IMR-90 (cell line): ENCODE measurements around the gene TMPRSS2. TPM values are rescaled to one million over a fixed set of nuclear protein-coding genes. Genes with fewer than 3 reads are reported as not detected.

Experiments
- ATAC-seq: fragments of 200-7000 bp; cut with Tn5 transposase; 2 replicates; pipeline ENCODE4 v1.9.1; 2020; ENCODE audit warnings: low read depth, mild to moderate bottlenecking, moderate library complexity
- Bru-seq: library from RNA; stranded (reverse); fragments of 400-500 nt; gene quantifications from one replicate; lab custom pipeline; 2021; lab: Mats Ljungman, UMichigan
- BruChase-seq, 2 experiments: library from RNA; stranded (reverse); fragments of 400-500 nt; gene quantifications; one replicate each; lab custom pipeline; 2021; lab: Mats Ljungman, UMichigan
- BruUV-seq: library from RNA; stranded (reverse); fragments of 400-500 nt; replicated peaks from 2 replicates; lab custom pipeline; 2021; lab: Mats Ljungman, UMichigan
- CTCF ChIA-PET: fragments of 300-600 bp; formaldehyde crosslinking; extraction: SDS; loops from one replicate; lab custom pipeline; 2021; ENCODE audit warnings: antibody characterized with exemption; lab: Yijun Ruan, JAX
- POLR2A ChIA-PET: fragments of 300-600 bp; sonication (Branson Sonifier 250); formaldehyde crosslinking; loops from one replicate; lab custom pipeline; 2022; ENCODE audit warnings: antibody characterized with exemption; ENCODE audit not compliant: unreplicated experiment; lab: Charles Lee
- DNase-seq: peaks from one replicate; pipeline ENCODE4 v3.0.0; 2013
- H2AFZ ChIP-seq: replicated peaks from 2 replicates; pipeline ENCODE3; 2013; ENCODE audit warnings: low read length, mild to moderate bottlenecking; ENCODE audit not compliant: poor library complexity
- H2AK5ac ChIP-seq: 2 replicates; pipeline ENCODE4 v1.6.1; 2013; ENCODE audit warnings: low read depth, low read length, inconsistent platforms
- H2AK9ac ChIP-seq: replicated peaks from 2 replicates; pipeline ENCODE3; 2013; ENCODE audit warnings: mild to moderate bottlenecking, low read depth, low read length, moderate library complexity; ENCODE audit not compliant: poor library complexity
- H2BK120ac ChIP-seq: 2 replicates; pipeline ENCODE4 v1.6.1; 2013; ENCODE audit warnings: low read depth, low read length, inconsistent platforms
- H2BK15ac ChIP-seq: 3 replicates; pipeline ENCODE4 v1.6.1; 2013; ENCODE audit warnings: low read depth, low read length, inconsistent platforms
- H2BK20ac ChIP-seq: 2 replicates; pipeline ENCODE4 v1.6.1; 2013; ENCODE audit warnings: low read depth, mild to moderate bottlenecking, inconsistent platforms, low read length, moderate library complexity
- H2BK5ac ChIP-seq: 2 replicates; pipeline ENCODE4 v1.6.1; 2013; ENCODE audit warnings: mild to moderate bottlenecking, low read depth, low read length, inconsistent platforms; ENCODE audit not compliant: poor library complexity, severe bottlenecking
- H3K14ac ChIP-seq: replicated peaks from 2 replicates; pipeline ENCODE4 v1.6.1; 2013; ENCODE audit warnings: low read depth, low read length, inconsistent platforms
- H3K18ac ChIP-seq: 2 replicates; pipeline ENCODE4 v1.6.1; 2013; ENCODE audit warnings: low read depth, low read length, control low read depth
- H3K23ac ChIP-seq: 2 replicates; pipeline ENCODE4 v1.6.1; 2013; ENCODE audit warnings: low read depth, low read length, inconsistent platforms
- H3K27ac ChIP-seq: 2 replicates; pipeline ENCODE4 v1.5.1; 2013; ENCODE audit warnings: mild to moderate bottlenecking, control low read depth, low read length; ENCODE audit not compliant: insufficient read depth
- H3K27me3 ChIP-seq: 2 replicates; pipeline ENCODE4 v1.6.1; 2013; ENCODE audit warnings: low read length; ENCODE audit not compliant: control insufficient read depth, insufficient read depth
- H3K36me3 ChIP-seq: 2 replicates; pipeline ENCODE4 v1.6.1; 2013; ENCODE audit warnings: low read length, mixed read lengths; ENCODE audit not compliant: control insufficient read depth, insufficient read depth
- H3K4ac ChIP-seq: 2 replicates; pipeline ENCODE4 v1.6.1; 2013; ENCODE audit warnings: low read depth, low read length, inconsistent platforms
- H3K4me1 ChIP-seq: 2 replicates; pipeline ENCODE4 v1.6.1; 2013; ENCODE audit warnings: low read length, mixed read lengths; ENCODE audit not compliant: control insufficient read depth, insufficient read depth
- H3K4me2 ChIP-seq: 2 replicates; pipeline ENCODE4 v1.6.1; 2013; ENCODE audit warnings: low read depth, mild to moderate bottlenecking, control low read depth, low read length, moderate library complexity
- H3K4me3 ChIP-seq: 2 replicates; pipeline ENCODE4 v1.5.1; 2013; ENCODE audit warnings: low read depth, mild to moderate bottlenecking, control low read depth, low read length, moderate library complexity; ENCODE audit not compliant: insufficient read depth
- H3K56ac ChIP-seq: 2 replicates; pipeline ENCODE4 v1.6.1; 2013; ENCODE audit warnings: low read length, inconsistent platforms; ENCODE audit not compliant: insufficient read depth; ENCODE audit errors: extremely low read depth
- H3K79me1 ChIP-seq, 2 experiments: 2 replicates each; pipeline ENCODE4 v1.6.1; 2013; ENCODE audit warnings: low read length in 2 of 2, inconsistent platforms in 1 of 2, low read depth in 1 of 2
- H3K9ac ChIP-seq: 2 replicates; pipeline ENCODE4 v1.6.1; 2013; ENCODE audit warnings: low read depth, low read length, control low read depth
- H3K9me1 ChIP-seq: 2 replicates; pipeline ENCODE4 v1.6.1; 2013; ENCODE audit warnings: low read length, inconsistent platforms; ENCODE audit not compliant: insufficient read depth
- H3K9me3 ChIP-seq: 2 replicates; pipeline ENCODE4 v1.6.1; 2013; ENCODE audit warnings: low read length; ENCODE audit not compliant: control insufficient read depth, insufficient read depth
- H4K20me1 ChIP-seq: 2 replicates; pipeline ENCODE4 v1.6.1; 2013; ENCODE audit warnings: low read length, inconsistent platforms; ENCODE audit not compliant: insufficient read depth
- H4K5ac ChIP-seq: 2 replicates; pipeline ENCODE4 v1.6.1; 2013; ENCODE audit warnings: mild to moderate bottlenecking, low read depth, low read length, control low read depth
- H4K8ac ChIP-seq, 2 experiments: 2 replicates each; pipeline ENCODE4 v1.6.1; 2013; ENCODE audit warnings: low read depth in 2 of 2, low read length in 2 of 2, control low read depth in 1 of 2, inconsistent platforms in 1 of 2
- H4K91ac ChIP-seq: 2 replicates; pipeline ENCODE4 v1.6.1; 2013; ENCODE audit warnings: low read depth, low read length, inconsistent platforms; ENCODE audit not compliant: insufficient read depth
- FOS ChIP-seq: fragments of 150-350 bp; IDR thresholded peaks from 2 replicates; pipeline ENCODE4 v1.6.1; 2016; ENCODE audit warnings: low read depth, low read length
- MXI1 ChIP-seq: IDR thresholded peaks from 2 replicates; pipeline ENCODE4 v1.6.1; 2012; ENCODE audit warnings: low read depth, mild to moderate bottlenecking, low read length, moderate library complexity, borderline replicate concordance
- NFE2L2 ChIP-seq: fragments of 150-350 bp; IDR thresholded peaks from 2 replicates; pipeline ENCODE4 v1.6.1; 2016; ENCODE audit warnings: low read depth, mild to moderate bottlenecking, low read length
- RAD21 ChIP-seq: IDR thresholded peaks from 2 replicates; pipeline ENCODE4 v1.6.1; 2012; ENCODE audit warnings: low read length, improper control_type of control experiment
- RCOR1 ChIP-seq: IDR thresholded peaks from 2 replicates; pipeline ENCODE4 v1.6.1; 2012; ENCODE audit warnings: mild to moderate bottlenecking, low read length, improper control_type of control experiment; ENCODE audit not compliant: insufficient replicate concordance
- RFX5 ChIP-seq: IDR thresholded peaks from 2 replicates; pipeline ENCODE4 v1.8.0; 2012; ENCODE audit warnings: low read depth, mild to moderate bottlenecking, low read length, moderate library complexity
- SMC3 ChIP-seq: fragments of 150-350 bp; IDR thresholded peaks from 2 replicates; pipeline ENCODE4 v1.6.1; 2016; ENCODE audit warnings: low read depth, mild to moderate bottlenecking, antibody characterized with exemption, low read length, moderate library complexity
- whole genome bisulfite sequencing, 2 experiments: methylation state at CpG; one replicate each; pipeline versions ENCODE4 v1.1.5 to v1.1.7; 2013; ENCODE audit warnings: missing lambda C conversion rate in 2 of 2; ENCODE audit not compliant: insufficient read length in 1 of 2; ENCODE audit errors: extremely low coverage in 2 of 2; 5-methylcytosine and 5-hydroxymethylcytosine counted together
- dilution Hi-C: fragments of 300-500 bp; cut with HindIII; formaldehyde crosslinking; loops from one replicate; pipeline ENCODE4 v1.14.3; 2018; ENCODE audit warnings: low sequenced_read_pairs; ENCODE audit not compliant: unreplicated experiment
- in situ Hi-C: fragments of 300-500 bp; cut with MboI; formaldehyde crosslinking; loops from 3 replicates; pipeline ENCODE4 v1.14.3; 2019; ENCODE audit warnings: low sequenced_read_pairs, inconsistent platforms, mixed read lengths
- intact Hi-C: fragments of 100-400 bp; cut with micrococcal nuclease; formaldehyde crosslinking; loops from 2 replicates; pipeline ENCODE4 v1.10.0; 2022
- long read RNA-seq: library from polyadenylated mRNA; unstranded; transcript quantifications from one replicate; pipeline ENCODE4 v2.0.0, GENCODE V29; 2021; ENCODE audit not compliant: unreplicated experiment
- polyA plus RNA-seq, 3 experiments: library from polyadenylated mRNA; depleted of rRNA; stranded (reverse); fragments of >200 nt; gene quantifications; 2 replicates each; pipeline ENCODE4 v1.2.3, GENCODE V29; 2012; ENCODE audit warnings: low replicate concordance in 1 of 3
- total RNA-seq: library from RNA; depleted of rRNA; stranded (reverse); fragments of >200 nt; gene quantifications from 2 replicates; pipeline ENCODE4 v1.2.3, GENCODE V29; 2012; rRNA removed
- TF ChIP-seq, protein P1 (sequence below): conservative IDR thresholded peaks from 2 replicates; pipeline ENCODE4 v1.5.1; 2012; ENCODE audit warnings: mild to moderate bottlenecking, low read depth, low read length, improper control_type of control experiment
- TF ChIP-seq, protein P2 (sequence below): fragments of 150-350 bp; IDR thresholded peaks from 2 replicates; pipeline ENCODE4 v1.6.1; 2017; ENCODE audit warnings: mild to moderate bottlenecking, antibody characterized with exemption, low read length, low read depth
- TF ChIP-seq, protein P3 (sequence below): fragments of 150-350 bp; IDR thresholded peaks from 2 replicates; pipeline ENCODE4 v1.6.1; 2016; ENCODE audit warnings: low read depth, mild to moderate bottlenecking, low read length, moderate library complexity, borderline replicate concordance

TMPRSS2 gene
- total RNA-seq (not detected in 2 replicates), polyA plus RNA-seq (2012; rRNA removed) (not detected in 2 replicates), Bru-seq, nascent RNA (not detected), BruChase-seq, experiment 1, labeled RNA remaining after a 6-hour chase (percentile 2 among the genes with signal in this experiment), BruChase-seq, experiment 2, labeled RNA remaining after a 2-hour chase (not detected)
- polyA plus RNA-seq (2012; cell fraction: cytosol; rRNA removed) = not detected in 2 replicates
- polyA plus RNA-seq (2012; cell fraction: nucleus; rRNA removed; ENCODE audit: low replicate concordance) = 0.02 TPM in 2 replicates
- long read RNA-seq = 0 reads

DNA sequence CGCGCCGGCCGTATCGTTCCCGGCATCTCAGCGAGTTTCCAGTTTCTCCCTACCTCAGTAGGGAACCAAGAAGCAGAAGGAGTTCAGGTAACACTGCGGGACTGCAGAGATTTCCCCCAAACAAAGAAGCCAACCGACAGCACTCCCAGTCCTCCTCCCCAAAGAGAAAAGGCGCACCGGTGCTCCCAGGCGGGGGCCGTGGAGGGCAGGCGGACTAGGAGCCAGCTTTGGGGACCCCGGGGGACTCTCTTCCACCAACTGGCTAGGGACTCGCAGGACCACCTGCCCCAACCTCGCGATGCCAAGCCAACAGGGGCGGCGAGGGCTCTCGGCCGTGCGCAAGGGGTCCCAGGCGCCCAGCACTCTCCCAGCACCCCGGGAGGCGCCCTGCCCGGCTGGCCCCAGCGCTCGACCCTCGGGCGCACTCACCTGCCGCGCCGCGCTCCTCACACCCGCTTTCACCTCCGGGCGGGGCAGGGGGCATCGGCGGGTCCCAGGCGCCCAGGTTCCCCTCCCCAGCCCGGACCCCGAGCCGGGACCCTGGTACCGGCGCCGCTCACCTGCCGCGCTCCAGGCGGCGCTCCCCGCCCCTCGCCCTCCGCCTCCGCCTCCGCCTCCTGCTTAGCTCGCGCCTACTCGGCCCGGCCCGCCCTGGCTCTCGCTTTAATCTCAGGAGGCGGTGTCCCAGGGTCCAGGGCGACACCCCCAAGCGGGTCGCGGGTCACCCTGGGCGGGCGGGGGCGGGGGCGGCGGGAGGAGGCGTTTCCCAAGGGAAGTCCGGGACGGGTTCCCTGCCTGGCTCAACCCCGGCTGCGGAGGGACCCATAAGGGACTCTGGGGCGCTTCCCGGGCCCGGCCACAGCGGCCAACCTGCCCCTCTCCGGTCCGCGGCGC, at the start of gene TMPRSS2:
Gene TMPRSS2, minus strand, starts transcription at position 638 of the 894 bp plus-strand sequence. CDS start 10,025 bp downstream, outside the sequence.
- no peak within 1 kb of the TSS for H2AFZ ChIP-seq
- H4K5ac ChIP-seq = no peak within 1 kb of the TSS
- no peak within 1 kb of the TSS for H2AK5ac ChIP-seq
- dilution Hi-C loops (no loop called here), intact Hi-C loops (no loop called here), in situ Hi-C loops (no loop called here)
- no peaks in the 10 kb centered on the region for H3K9me3 ChIP-seq
- WGBS, 2 experiments = 1% methylated on average over 22 of the region's 85 CpGs; no CpG with 5 or more reads in 1 of the 2 experiments
- no peak within 1 kb of the TSS for H3K23ac ChIP-seq
- ATAC-seq (no peak), DNase-seq (no peak)
- H3K14ac ChIP-seq = no peak within 1 kb of the TSS
- peaks cover 61% of the 10 kb centered on the region for H3K27me3 ChIP-seq
- no peak within 1 kb of the TSS for H3K4ac ChIP-seq
- H3K36me3 ChIP-seq = no peaks in the 10 kb centered on the region
- H3K79me1 ChIP-seq = no peaks in the 10 kb centered on the region
- H3K4me1 ChIP-seq = no peaks in the 10 kb centered on the region
- H3K9me1 ChIP-seq = no peaks in the 10 kb centered on the region
- H3K18ac ChIP-seq = no peak within 1 kb of the TSS
- H2AK9ac ChIP-seq = no peak within 1 kb of the TSS
- TF ChIP-seq NFE2L2 = no peak
- TF ChIP-seq SMC3 = no peak
- TF ChIP-seq, protein P1, sequence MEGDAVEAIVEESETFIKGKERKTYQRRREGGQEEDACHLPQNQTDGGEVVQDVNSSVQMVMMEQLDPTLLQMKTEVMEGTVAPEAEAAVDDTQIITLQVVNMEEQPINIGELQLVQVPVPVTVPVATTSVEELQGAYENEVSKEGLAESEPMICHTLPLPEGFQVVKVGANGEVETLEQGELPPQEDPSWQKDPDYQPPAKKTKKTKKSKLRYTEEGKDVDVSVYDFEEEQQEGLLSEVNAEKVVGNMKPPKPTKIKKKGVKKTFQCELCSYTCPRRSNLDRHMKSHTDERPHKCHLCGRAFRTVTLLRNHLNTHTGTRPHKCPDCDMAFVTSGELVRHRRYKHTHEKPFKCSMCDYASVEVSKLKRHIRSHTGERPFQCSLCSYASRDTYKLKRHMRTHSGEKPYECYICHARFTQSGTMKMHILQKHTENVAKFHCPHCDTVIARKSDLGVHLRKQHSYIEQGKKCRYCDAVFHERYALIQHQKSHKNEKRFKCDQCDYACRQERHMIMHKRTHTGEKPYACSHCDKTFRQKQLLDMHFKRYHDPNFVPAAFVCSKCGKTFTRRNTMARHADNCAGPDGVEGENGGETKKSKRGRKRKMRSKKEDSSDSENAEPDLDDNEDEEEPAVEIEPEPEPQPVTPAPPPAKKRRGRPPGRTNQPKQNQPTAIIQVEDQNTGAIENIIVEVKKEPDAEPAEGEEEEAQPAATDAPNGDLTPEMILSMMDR = no peak
- no peak for TF ChIP-seq RAD21
- no peak for TF ChIP-seq FOS
- TF ChIP-seq, protein P2, sequence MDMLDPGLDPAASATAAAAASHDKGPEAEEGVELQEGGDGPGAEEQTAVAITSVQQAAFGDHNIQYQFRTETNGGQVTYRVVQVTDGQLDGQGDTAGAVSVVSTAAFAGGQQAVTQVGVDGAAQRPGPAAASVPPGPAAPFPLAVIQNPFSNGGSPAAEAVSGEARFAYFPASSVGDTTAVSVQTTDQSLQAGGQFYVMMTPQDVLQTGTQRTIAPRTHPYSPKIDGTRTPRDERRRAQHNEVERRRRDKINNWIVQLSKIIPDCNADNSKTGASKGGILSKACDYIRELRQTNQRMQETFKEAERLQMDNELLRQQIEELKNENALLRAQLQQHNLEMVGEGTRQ = no peak
- TF ChIP-seq RFX5 = no peak
- TF ChIP-seq MXI1 = no peak
- no peak for TF ChIP-seq RCOR1
- TF ChIP-seq, protein P3, sequence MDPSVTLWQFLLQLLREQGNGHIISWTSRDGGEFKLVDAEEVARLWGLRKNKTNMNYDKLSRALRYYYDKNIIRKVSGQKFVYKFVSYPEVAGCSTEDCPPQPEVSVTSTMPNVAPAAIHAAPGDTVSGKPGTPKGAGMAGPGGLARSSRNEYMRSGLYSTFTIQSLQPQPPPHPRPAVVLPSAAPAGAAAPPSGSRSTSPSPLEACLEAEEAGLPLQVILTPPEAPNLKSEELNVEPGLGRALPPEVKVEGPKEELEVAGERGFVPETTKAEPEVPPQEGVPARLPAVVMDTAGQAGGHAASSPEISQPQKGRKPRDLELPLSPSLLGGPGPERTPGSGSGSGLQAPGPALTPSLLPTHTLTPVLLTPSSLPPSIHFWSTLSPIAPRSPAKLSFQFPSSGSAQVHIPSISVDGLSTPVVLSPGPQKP = no peak
- H2BK120ac ChIP-seq = no peak within 1 kb of the TSS
- no peak within 1 kb of the TSS for H3K9ac ChIP-seq
- no peak within 1 kb of the TSS for H3K4me3 ChIP-seq
- POLR2A ChIA-PET = no interaction called here
- BruUV-seq = no TSS peak
- H4K91ac ChIP-seq = no peak within 1 kb of the TSS
- H2BK15ac ChIP-seq = no peak within 1 kb of the TSS
- CTCF ChIA-PET = no interaction called here
- no peaks in the 10 kb centered on the region for H4K20me1 ChIP-seq
- H3K56ac ChIP-seq = no peak within 1 kb of the TSS
- H3K27ac ChIP-seq = no peak within 1 kb of the TSS
- no peak within 1 kb of the TSS for H2BK20ac ChIP-seq
- H2BK5ac ChIP-seq = no peak within 1 kb of the TSS
- H4K8ac ChIP-seq = no peak within 1 kb of the TSS
- no peak within 1 kb of the TSS for H3K4me2 ChIP-seq
